Activated T-cell treated with anti-CD3 and anti-CD28 coated beads, Interleukin-2, amount 50 U/mL, for 72 hours (primary cell): Measurements from ENCODE around the gene KLKB1. TPM values are rescaled to one million over a fixed set of nuclear protein-coding genes. Genes with fewer than 3 reads are reported as not detected.
"Not testable (repeated sequence)": the region's sequence is repeated elsewhere in the genome, so short reads cannot be mapped to it uniquely, and the experiment has no call there.

Experiments used
- ATAC-seq, 2 donors: fragments of 150-1000 bp; cut with Tn5 transposase; replicated peaks in 1 of 2; 2 replicates each; pipeline ENCODE4 v1.10.0; 2021; ENCODE audit warnings: moderate library complexity in 2 of 2, mild to moderate bottlenecking in 1 of 2
- DNase-seq, 2 donors: peaks; one replicate each; pipeline ENCODE4 v3.0.0; 2021 to 2022; ENCODE audit warnings: mixed read lengths in 1 of 2
- H3K27ac Mint-ChIP-seq: one replicate; pipeline ENCODE4 v1.8.0; 2022; ENCODE audit warnings: mild to moderate bottlenecking, moderate library complexity, mixed read lengths
- H3K27me3 Mint-ChIP-seq: one replicate; pipeline ENCODE4 v1.8.0; 2022; ENCODE audit warnings: low read depth, mixed read lengths
- H3K36me3 Mint-ChIP-seq, 2 donors: one replicate each; pipeline ENCODE4 v1.8.0; 2022; ENCODE audit warnings: mixed read lengths in 2 of 2, mild to moderate bottlenecking in 1 of 2; ENCODE audit not compliant: insufficient read depth in 2 of 2
- H3K4me1 Mint-ChIP-seq: one replicate; pipeline ENCODE4 v1.8.0; 2022; ENCODE audit warnings: low read depth, mixed read lengths
- H3K4me3 Mint-ChIP-seq, 2 donors: one replicate each; pipeline ENCODE4 v1.8.0; 2022; ENCODE audit warnings: mild to moderate bottlenecking in 2 of 2, mixed read lengths in 2 of 2, moderate library complexity in 2 of 2
- H3K9me3 Mint-ChIP-seq, 2 donors: one replicate each; pipeline ENCODE4 v1.8.0; 2022; ENCODE audit warnings: mixed read lengths in 2 of 2
- total RNA-seq, 2 donors: library from RNA; stranded (reverse); gene quantifications; one replicate each; pipeline ENCODE4 v1.2.3, GENCODE V29; 2022

Gene KLKB1
- total RNA-seq, 2 donors from 2014 or later, result 0.79 to 1.2 TPM

GRCh38 chr4:186240452-186240847, 13.1 kb downstream of the KLKB1 start:
- no peaks in the 10 kb centered on the region for H3K4me1 Mint-ChIP-seq

GRCh38 chr4:186240848-186241491, 13.7 kb downstream of the KLKB1 start:
- no peaks in the 10 kb centered on the region for H3K4me1 Mint-ChIP-seq
- ATAC-seq, result no peak
- H3K9me3 Mint-ChIP-seq, result peaks cover 0 to 2% of the 10 kb centered on the region in 2 donors

More at GRCh38 chr4:186240452-186240847, 13.1 kb downstream of the KLKB1 start:
- no peak overlapping the region for H3K27ac Mint-ChIP-seq
- ATAC-seq (no peak), DNase-seq (no peak)
- H3K27me3 Mint-ChIP-seq, result no peaks in the 10 kb centered on the region
- peaks cover 0 to under 1% of the 10 kb centered on the region in 2 donors for H3K9me3 Mint-ChIP-seq
- no peaks in the 10 kb centered on the region for H3K36me3 Mint-ChIP-seq
- H3K4me3 Mint-ChIP-seq, result no peak overlapping the region

GRCh38 chr4:186241616-186242015, 14.3 kb downstream of the KLKB1 start:
- ATAC-seq, result no peak
- peaks cover 0 to 7% of the 10 kb centered on the region in 2 donors for H3K9me3 Mint-ChIP-seq
- H3K27ac Mint-ChIP-seq, result no peak overlapping the region

More at GRCh38 chr4:186240848-186241491, 13.7 kb downstream of the KLKB1 start:
- H3K27me3 Mint-ChIP-seq, result no peaks in the 10 kb centered on the region
- H3K27ac Mint-ChIP-seq, result no peak overlapping the region
- H3K4me3 Mint-ChIP-seq, result no peak overlapping the region
- H3K36me3 Mint-ChIP-seq, result peaks cover 0 to under 1% of the 10 kb centered on the region in 2 donors
- DNase-seq, result no peak

GRCh38 chr4:186242031-186242430, 14.7 kb downstream of the KLKB1 start:
- H3K4me1 Mint-ChIP-seq, H3K36me3 Mint-ChIP-seq, H3K9me3 Mint-ChIP-seq: not testable (repeated sequence)

More at GRCh38 chr4:186241616-186242015, 14.3 kb downstream of the KLKB1 start:
- Mint-ChIP-seq H3K27me3 (peaks cover 2% of the 10 kb centered on the region), H3K4me3 (no peak overlapping the region), H3K36me3 (peaks cover 0 to 7% of the 10 kb centered on the region in 2 donors), H3K4me1 (no peaks in the 10 kb centered on the region)
- no peak for DNase-seq

GRCh38 chr4:186243331-186243730, 16.0 kb downstream of the KLKB1 start:
- Mint-ChIP-seq H3K27ac (no peak overlapping the region), H3K4me1 (no peaks in the 10 kb centered on the region), H3K9me3 (peaks cover 0 to 7% of the 10 kb centered on the region in 2 donors), H3K4me3 (no peak overlapping the region), H3K36me3 (peaks cover 0 to 7% of the 10 kb centered on the region in 2 donors), H3K27me3 (peaks cover 6% of the 10 kb centered on the region)
- DNase-seq (no peak), ATAC-seq (no peak)

More at GRCh38 chr4:186242031-186242430, 14.7 kb downstream of the KLKB1 start:
- not testable (repeated sequence) for H3K27ac Mint-ChIP-seq, ATAC-seq, DNase-seq, H3K27me3 Mint-ChIP-seq, H3K4me3 Mint-ChIP-seq

GRCh38 chr4:186244835-186245234, 17.5 kb downstream of the KLKB1 start:
- peaks cover 0 to 7% of the 10 kb centered on the region in 2 donors for H3K9me3 Mint-ChIP-seq
- H3K4me3 Mint-ChIP-seq, result no peak overlapping the region
- peaks cover 6% of the 10 kb centered on the region for H3K27me3 Mint-ChIP-seq
- no peak for ATAC-seq
- H3K4me1 Mint-ChIP-seq, result no peaks in the 10 kb centered on the region
- no peak overlapping the region for H3K27ac Mint-ChIP-seq
- no peak for DNase-seq
- H3K36me3 Mint-ChIP-seq, result peaks cover 0 to 7% of the 10 kb centered on the region in 2 donors

GRCh38 chr4:186247062-186247752, 19.9 kb downstream of the KLKB1 start:
- not testable (repeated sequence) for H3K27me3 Mint-ChIP-seq, ATAC-seq, DNase-seq, H3K9me3 Mint-ChIP-seq, H3K4me1 Mint-ChIP-seq, H3K27ac Mint-ChIP-seq, H3K36me3 Mint-ChIP-seq, H3K4me3 Mint-ChIP-seq

GRCh38 chr4:186248643-186249042, 21.3 kb downstream of the KLKB1 start:
- Mint-ChIP-seq H3K27me3 (peaks cover 6% of the 10 kb centered on the region), H3K9me3 (peaks cover 0 to 7% of the 10 kb centered on the region in 2 donors), H3K4me1 (no peaks in the 10 kb centered on the region), H3K4me3 (no peak overlapping the region), H3K27ac (no peak overlapping the region), H3K36me3 (peaks cover 0 to 7% of the 10 kb centered on the region in 2 donors)
- no peak for ATAC-seq
- DNase-seq, result no peak

- H3K27ac Mint-ChIP-seq, result no peak overlapping the region
- H3K4me1 Mint-ChIP-seq, result no peaks in the 10 kb centered on the region
- no peak for DNase-seq
- ATAC-seq, result no peak
- H3K9me3 Mint-ChIP-seq, result peaks cover 0 to 7% of the 10 kb centered on the region in 2 donors
- peaks cover 6% of the 10 kb centered on the region for H3K27me3 Mint-ChIP-seq
- peaks cover 0 to 7% of the 10 kb centered on the region in 2 donors for H3K36me3 Mint-ChIP-seq
- no peak overlapping the region for H3K4me3 Mint-ChIP-seq
Measured at GRCh38 chr4:186249785-186250754, 22.8 kb downstream of the KLKB1 start.

GRCh38 chr4:186250760-186251159, 23.5 kb downstream of the KLKB1 start:
- peaks cover 0 to 7% of the 10 kb centered on the region in 2 donors for H3K36me3 Mint-ChIP-seq

GRCh38 chr4:186255122-186255521, 27.8 kb downstream of the KLKB1 start:
- Mint-ChIP-seq H3K4me1 (no peaks in the 10 kb centered on the region), H3K36me3 (no peaks in the 10 kb centered on the region), H3K27ac (no peak overlapping the region), H3K9me3 (no peaks in the 10 kb centered on the region), H3K4me3 (no peak overlapping the region), H3K27me3 (no peaks in the 10 kb centered on the region)
- no peak for ATAC-seq
- DNase-seq, result no peak

More at GRCh38 chr4:186250760-186251159, 23.5 kb downstream of the KLKB1 start:
- no peak for ATAC-seq
- H3K4me1 Mint-ChIP-seq, result no peaks in the 10 kb centered on the region
- peaks cover 0 to 5% of the 10 kb centered on the region in 2 donors for H3K9me3 Mint-ChIP-seq
- peaks cover 6% of the 10 kb centered on the region for H3K27me3 Mint-ChIP-seq
- DNase-seq, result no peak
- no peak overlapping the region for H3K27ac Mint-ChIP-seq
- H3K4me3 Mint-ChIP-seq, result no peak overlapping the region

- no peaks in the 10 kb centered on the region for H3K27me3 Mint-ChIP-seq
- H3K9me3 Mint-ChIP-seq, result no peaks in the 10 kb centered on the region
- H3K4me3 Mint-ChIP-seq, result no peak overlapping the region
- H3K4me1 Mint-ChIP-seq, result no peaks in the 10 kb centered on the region
- no peak overlapping the region for H3K27ac Mint-ChIP-seq
- DNase-seq, result no peak
- no peaks in the 10 kb centered on the region for H3K36me3 Mint-ChIP-seq
- ATAC-seq, result no peak
Measured at GRCh38 chr4:186258216-186258811, 31.0 kb downstream of the KLKB1 start.
